ENCODE measurements around the gene ZNF41.

The ZNF41 gene

DNA sequence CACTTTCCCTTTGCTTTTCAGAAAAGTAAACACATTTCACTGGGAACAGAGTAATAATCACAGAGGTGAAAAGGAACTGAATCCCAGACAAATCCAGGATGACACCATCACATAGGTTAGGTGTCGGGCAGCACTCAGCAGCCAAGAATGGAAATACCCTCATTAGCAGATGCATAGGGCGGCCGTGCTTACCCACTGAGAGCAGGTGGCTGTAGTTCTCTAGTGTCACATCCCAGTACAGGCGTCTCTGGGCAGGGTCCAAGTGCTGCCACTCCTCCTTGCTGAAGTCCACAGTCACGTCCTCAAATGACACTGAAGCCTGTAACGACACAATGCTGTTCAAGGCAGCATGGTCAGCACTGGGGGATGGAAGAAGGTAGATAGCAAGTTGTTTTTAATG, 26.9 kb downstream of the ZNF41 start:
- TF ChIP-seq, protein P1, sequence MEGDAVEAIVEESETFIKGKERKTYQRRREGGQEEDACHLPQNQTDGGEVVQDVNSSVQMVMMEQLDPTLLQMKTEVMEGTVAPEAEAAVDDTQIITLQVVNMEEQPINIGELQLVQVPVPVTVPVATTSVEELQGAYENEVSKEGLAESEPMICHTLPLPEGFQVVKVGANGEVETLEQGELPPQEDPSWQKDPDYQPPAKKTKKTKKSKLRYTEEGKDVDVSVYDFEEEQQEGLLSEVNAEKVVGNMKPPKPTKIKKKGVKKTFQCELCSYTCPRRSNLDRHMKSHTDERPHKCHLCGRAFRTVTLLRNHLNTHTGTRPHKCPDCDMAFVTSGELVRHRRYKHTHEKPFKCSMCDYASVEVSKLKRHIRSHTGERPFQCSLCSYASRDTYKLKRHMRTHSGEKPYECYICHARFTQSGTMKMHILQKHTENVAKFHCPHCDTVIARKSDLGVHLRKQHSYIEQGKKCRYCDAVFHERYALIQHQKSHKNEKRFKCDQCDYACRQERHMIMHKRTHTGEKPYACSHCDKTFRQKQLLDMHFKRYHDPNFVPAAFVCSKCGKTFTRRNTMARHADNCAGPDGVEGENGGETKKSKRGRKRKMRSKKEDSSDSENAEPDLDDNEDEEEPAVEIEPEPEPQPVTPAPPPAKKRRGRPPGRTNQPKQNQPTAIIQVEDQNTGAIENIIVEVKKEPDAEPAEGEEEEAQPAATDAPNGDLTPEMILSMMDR (IDR thresholded peaks at IDR 0.05; ENCODE audit: insufficient read depth, low read length, missing control alignments): no peak
- no peak for DNase-seq (ENCODE audit: low read depth, low spot score)
- ChIA-PET POLR2A (no interaction called here), CTCF (no interaction called here)
- no peak overlapping the region for H3K4me3 ChIP-seq (ENCODE audit: low read depth, low read length)

DNA sequence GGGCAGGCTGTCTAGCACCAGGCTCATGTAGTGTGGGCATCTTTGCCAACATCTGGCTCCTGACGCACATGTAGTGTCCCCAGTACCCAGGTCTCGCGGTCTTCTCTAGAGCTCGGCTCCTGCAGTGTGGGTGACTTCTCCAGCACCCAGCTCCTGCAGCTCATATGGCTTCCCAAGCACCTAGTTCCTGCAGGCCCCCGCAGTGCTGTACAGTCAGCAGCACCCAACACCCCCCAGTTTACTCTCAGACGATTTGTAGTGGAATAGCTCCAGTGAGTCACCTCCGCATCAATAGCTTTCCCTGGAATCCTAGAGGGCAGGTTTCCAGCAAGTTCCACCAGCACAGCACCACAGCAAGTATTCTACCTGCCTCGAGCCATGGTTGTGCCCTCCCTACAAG, 30.9 kb downstream of the ZNF41 start:
- ChIA-PET CTCF (no interaction called here), POLR2A (no interaction called here)

GRCh38 chrX:47448165-47448806, 34.7 kb downstream of the ZNF41 start:
- CTCF ChIA-PET: interaction anchor here (1.2 kb wide), 1 partner anchor 9 kb away, joined by 3 read pairs; no protein-coding TSS in a partner anchor
- DNase-seq (ENCODE audit: low read depth, low spot score): no peak
- POLR2A ChIA-PET: no interaction called here
- TF ChIP-seq, protein P1 (IDR thresholded peaks at IDR 0.05; ENCODE audit: insufficient read depth, low read length, missing control alignments): no peak
- no peak overlapping the region for H3K4me3 ChIP-seq (ENCODE audit: low read depth, low read length)

More for the DNA sequence above, 30.9 kb downstream of the ZNF41 start:
- TF ChIP-seq, protein P1 (IDR thresholded peaks at IDR 0.05; ENCODE audit: insufficient read depth, low read length, missing control alignments): no peak
- no peak for DNase-seq (ENCODE audit: low read depth, low spot score)
- no peak overlapping the region for H3K4me3 ChIP-seq (ENCODE audit: low read depth, low read length)

DNA sequence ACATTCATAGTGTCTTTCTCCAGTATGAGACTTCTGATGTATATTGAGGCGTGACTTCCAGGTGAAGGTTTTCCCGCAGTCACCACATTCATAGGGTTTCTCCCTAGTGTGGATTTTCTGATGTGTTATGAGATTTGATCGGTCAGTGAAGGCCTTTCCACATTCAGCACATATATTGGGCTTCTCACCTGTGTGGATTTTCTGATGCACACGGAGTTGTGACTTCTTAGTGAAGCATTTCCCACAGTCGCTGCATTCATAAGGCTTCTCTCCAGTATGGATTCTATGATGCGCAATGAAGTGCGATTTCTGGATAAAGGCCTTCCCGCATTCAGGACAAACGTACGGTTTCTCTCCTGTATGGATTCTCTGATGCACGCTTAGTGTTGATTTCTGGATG, 35.4 kb downstream of the ZNF41 start:
- TF ChIP-seq, protein P1 (IDR thresholded peaks at IDR 0.05; ENCODE audit: insufficient read depth, low read length, missing control alignments): no peak
- no peak overlapping the region for H3K4me3 ChIP-seq (ENCODE audit: low read depth, low read length)
- no peak for DNase-seq (ENCODE audit: low read depth, low spot score)
- POLR2A ChIA-PET: no interaction called here
- CTCF ChIA-PET: no interaction called here

DNA sequence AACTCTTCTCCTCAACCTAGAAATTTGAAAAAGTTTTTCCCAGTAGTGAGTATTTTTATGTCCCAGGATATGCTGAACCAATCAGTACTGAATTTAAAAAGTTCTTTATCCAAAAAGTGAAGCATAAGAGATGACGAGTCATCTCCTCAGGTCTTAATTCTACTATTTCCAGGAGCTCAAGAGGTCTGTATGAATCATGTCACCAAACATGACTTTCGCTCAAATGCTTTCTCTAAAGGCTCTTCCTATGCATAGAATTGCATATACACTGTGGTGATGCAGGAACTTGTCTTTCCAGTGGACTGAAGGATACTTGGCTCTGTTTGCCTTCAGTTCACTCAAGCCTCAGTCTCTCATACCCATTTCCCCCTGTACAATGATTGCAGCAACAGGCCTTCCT, 36.1 kb downstream of the ZNF41 start:
- TF ChIP-seq, protein P1 (IDR thresholded peaks at IDR 0.05; ENCODE audit: insufficient read depth, low read length, missing control alignments): no peak
- POLR2A ChIA-PET: no interaction called here
- no peak for DNase-seq (ENCODE audit: low read depth, low spot score)
- no peak overlapping the region for H3K4me3 ChIP-seq (ENCODE audit: low read depth, low read length)
- CTCF ChIA-PET: no interaction called here

GRCh38 chrX:47446431-47446830, 36.6 kb downstream of the ZNF41 start:
- TF ChIP-seq, protein P1 (IDR thresholded peaks at IDR 0.05; ENCODE audit: insufficient read depth, low read length, missing control alignments): no peak
- H3K4me3 ChIP-seq (ENCODE audit: low read depth, low read length): no peak overlapping the region
- DNase-seq (ENCODE audit: low read depth, low spot score): no peak
- ChIA-PET POLR2A (no interaction called here), CTCF (no interaction called here)
